HepG2 (cell line): ENCODE data around the gene STOM. TPM values are rescaled to one million over a fixed set of nuclear protein-coding genes. Genes with fewer than 3 reads are reported as not detected.

Source experiments
- HDAC1 ChIP-seq: sonication (generic); formaldehyde crosslinking; IDR thresholded peaks from 2 replicates; pipeline ENCODE4 v1.5.1; 2020; ENCODE audit warnings: mild to moderate bottlenecking, missing genetic modification reagents
- HDAC2 ChIP-seq: sonication (generic); formaldehyde crosslinking; IDR thresholded peaks from 2 replicates; pipeline ENCODE4 v1.4.0; 2020; ENCODE audit warnings: missing genetic modification reagents
- MXD4 ChIP-seq: IDR thresholded peaks from 2 replicates; pipeline ENCODE4 v1.6.1; 2016; ENCODE audit warnings: mild to moderate bottlenecking, missing biosample characterization, missing genetic modification reagents
- PTBP1 ChIP-seq: fragments of 200-400 bp; formaldehyde crosslinking; IDR thresholded peaks from 2 replicates; pipeline ENCODE4 v1.6.1; 2018; ENCODE audit warnings: low read length, low read depth; ENCODE audit not compliant: poor library complexity, severe bottlenecking
- RFX5 ChIP-seq: IDR thresholded peaks from 2 replicates; pipeline ENCODE4 v1.6.1; 2011; ENCODE audit warnings: low read depth, low read length, improper control_type of control experiment
- SOX6 ChIP-seq, 2 experiments: fragments of 450-650 bp in 1 of 2; sonication (generic) in 1 of 2; formaldehyde crosslinking in 1 of 2; IDR thresholded peaks; 2 replicates each; pipeline versions ENCODE4 v1.4.0 to v1.6.1; 2017 to 2020; ENCODE audit warnings: antibody characterized with exemption in 1 of 2, mild to moderate bottlenecking in 1 of 2, missing genetic modification reagents in 1 of 2
- ZMYM3 ChIP-seq: sonication (generic); formaldehyde crosslinking; IDR thresholded peaks from 2 replicates; pipeline ENCODE4 v1.5.1; 2020; ENCODE audit warnings: mild to moderate bottlenecking, missing genetic modification reagents
- ZNF232 ChIP-seq: sonication (generic); formaldehyde crosslinking; IDR thresholded peaks from 2 replicates; pipeline ENCODE4 v1.4.0; 2020; ENCODE audit warnings: missing genetic modification reagents, borderline replicate concordance
- polyA plus RNA-seq, 8 experiments: library from polyadenylated mRNA; depleted of rRNA in 3 of 8; stranded (reverse) in 7 of 8; unstranded in 1 of 8; fragments of >200 nt; fragmentation: Illumina TruSeq in 4 of 8; extraction: Trizol in 4 of 8; gene quantifications; 2 replicates each; pipeline versions ENCODE4 v1.2.1 to v1.2.3, GENCODE V29; 2011 to 2016; ENCODE audit warnings: low read depth in 4 of 8, missing spikeins in 1 of 8, mixed read lengths in 1 of 8; ENCODE audit not compliant: insufficient read depth in 1 of 8
- total RNA-seq, 5 experiments: library from RNA; depleted of rRNA; stranded (reverse); fragments of >200 nt; fragmentation: Illumina TruSeq; extraction: Trizol; gene quantifications; 2 replicates each; pipeline ENCODE4 v1.2.3, GENCODE V29; 2016; ENCODE audit warnings: low read depth in 1 of 5
- TF ChIP-seq, protein P1 (sequence below): IDR thresholded peaks from 2 replicates; pipeline ENCODE4 v1.6.1; 2012; ENCODE audit warnings: low read depth, low read length, improper control_type of control experiment
- TF ChIP-seq, protein P2 (sequence below): sonication (generic); formaldehyde crosslinking; IDR thresholded peaks from 2 replicates; pipeline ENCODE4 v1.5.1; 2020; ENCODE audit warnings: mild to moderate bottlenecking, missing genetic modification reagents, moderate library complexity
- TF ChIP-seq, protein P3 (sequence below): sonication (generic); formaldehyde crosslinking; IDR thresholded peaks from 2 replicates; pipeline ENCODE4 v1.4.0; 2020; ENCODE audit warnings: missing genetic modification reagents
- TF ChIP-seq, protein P4 (sequence below): sonication (generic); formaldehyde crosslinking; IDR thresholded peaks from 2 replicates; pipeline ENCODE4 v1.5.1; 2020; ENCODE audit warnings: mild to moderate bottlenecking, missing genetic modification reagents, moderate library complexity

STOM gene
- total and polyA plus RNA-seq, 2 of the 13 experiments (the other 11 are each of a cell fraction or from before 2014, with no cell fraction given): 43.6 to 165 TPM

DNA sequence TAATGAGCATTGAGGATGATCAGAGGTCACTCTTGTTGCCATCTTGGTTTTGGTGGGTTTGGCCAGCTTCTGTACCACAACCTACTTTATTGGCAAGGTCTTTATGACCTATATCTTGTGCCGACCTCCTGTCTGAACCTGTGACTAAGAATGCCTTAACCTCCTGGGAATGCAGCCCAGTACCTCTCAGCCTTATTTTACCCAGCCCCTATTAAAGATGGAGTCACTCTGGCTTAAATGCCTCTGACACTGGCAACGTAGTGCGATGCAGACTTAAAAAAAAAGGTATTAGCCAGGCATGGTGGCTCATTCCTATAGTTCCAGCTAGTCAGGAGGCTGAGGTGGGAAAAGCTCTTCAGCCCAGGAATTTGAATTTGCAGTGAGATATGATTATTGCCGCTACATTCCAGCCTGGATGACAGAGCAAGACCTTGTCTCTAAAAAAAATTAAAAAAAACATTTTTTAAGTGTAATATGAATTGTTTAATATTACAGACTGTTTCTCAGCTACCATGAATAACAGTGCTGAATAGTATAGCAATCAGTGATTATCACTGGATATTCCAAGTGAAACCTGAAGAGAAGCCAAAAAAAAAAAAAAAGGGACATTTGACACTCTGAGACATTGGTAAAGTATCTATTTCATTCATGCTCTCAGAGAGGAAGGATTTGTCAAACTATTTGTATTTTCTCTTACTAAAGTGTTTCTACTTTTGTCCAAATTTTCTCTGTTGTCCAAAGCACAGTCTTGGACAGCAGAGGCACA is 18.3 kb upstream of the STOM start (continued):
- TF ChIP-seq, protein P1, sequence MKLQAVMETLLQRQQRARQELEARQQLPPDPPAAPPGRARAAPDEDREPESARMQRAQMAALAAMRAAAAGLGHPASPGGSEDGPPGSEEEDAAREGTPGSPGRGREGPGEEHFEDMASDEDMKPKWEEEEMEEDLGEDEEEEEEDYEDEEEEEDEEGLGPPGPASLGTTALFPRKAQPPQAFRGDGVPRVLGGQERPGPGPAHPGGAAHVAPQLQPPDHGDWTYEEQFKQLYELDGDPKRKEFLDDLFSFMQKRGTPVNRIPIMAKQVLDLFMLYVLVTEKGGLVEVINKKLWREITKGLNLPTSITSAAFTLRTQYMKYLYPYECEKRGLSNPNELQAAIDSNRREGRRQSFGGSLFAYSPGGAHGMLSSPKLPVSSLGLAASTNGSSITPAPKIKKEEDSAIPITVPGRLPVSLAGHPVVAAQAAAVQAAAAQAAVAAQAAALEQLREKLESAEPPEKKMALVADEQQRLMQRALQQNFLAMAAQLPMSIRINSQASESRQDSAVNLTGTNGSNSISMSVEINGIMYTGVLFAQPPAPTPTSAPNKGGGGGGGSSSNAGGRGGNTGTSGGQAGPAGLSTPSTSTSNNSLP: no peak
- TF ChIP-seq SOX6 (IDR thresholded peaks at IDR 0.05): no peak
- no peak for TF ChIP-seq SOX6 (CRISPR knock-in tag; IDR thresholded peaks at IDR 0.05)
- TF ChIP-seq ZMYM3: no peak
- TF ChIP-seq HDAC2 (CRISPR knock-in tag): no peak
- TF ChIP-seq, protein P2, sequence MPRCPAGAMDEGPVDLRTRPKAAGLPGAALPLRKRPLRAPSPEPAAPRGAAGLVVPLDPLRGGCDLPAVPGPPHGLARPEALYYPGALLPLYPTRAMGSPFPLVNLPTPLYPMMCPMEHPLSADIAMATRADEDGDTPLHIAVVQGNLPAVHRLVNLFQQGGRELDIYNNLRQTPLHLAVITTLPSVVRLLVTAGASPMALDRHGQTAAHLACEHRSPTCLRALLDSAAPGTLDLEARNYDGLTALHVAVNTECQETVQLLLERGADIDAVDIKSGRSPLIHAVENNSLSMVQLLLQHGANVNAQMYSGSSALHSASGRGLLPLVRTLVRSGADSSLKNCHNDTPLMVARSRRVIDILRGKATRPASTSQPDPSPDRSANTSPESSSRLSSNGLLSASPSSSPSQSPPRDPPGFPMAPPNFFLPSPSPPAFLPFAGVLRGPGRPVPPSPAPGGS: no peak
- TF ChIP-seq, protein P3, sequence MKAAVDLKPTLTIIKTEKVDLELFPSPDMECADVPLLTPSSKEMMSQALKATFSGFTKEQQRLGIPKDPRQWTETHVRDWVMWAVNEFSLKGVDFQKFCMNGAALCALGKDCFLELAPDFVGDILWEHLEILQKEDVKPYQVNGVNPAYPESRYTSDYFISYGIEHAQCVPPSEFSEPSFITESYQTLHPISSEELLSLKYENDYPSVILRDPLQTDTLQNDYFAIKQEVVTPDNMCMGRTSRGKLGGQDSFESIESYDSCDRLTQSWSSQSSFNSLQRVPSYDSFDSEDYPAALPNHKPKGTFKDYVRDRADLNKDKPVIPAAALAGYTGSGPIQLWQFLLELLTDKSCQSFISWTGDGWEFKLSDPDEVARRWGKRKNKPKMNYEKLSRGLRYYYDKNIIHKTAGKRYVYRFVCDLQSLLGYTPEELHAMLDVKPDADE (CRISPR knock-in tag): no peak
- TF ChIP-seq ZNF232: no peak
- TF ChIP-seq, protein P4, sequence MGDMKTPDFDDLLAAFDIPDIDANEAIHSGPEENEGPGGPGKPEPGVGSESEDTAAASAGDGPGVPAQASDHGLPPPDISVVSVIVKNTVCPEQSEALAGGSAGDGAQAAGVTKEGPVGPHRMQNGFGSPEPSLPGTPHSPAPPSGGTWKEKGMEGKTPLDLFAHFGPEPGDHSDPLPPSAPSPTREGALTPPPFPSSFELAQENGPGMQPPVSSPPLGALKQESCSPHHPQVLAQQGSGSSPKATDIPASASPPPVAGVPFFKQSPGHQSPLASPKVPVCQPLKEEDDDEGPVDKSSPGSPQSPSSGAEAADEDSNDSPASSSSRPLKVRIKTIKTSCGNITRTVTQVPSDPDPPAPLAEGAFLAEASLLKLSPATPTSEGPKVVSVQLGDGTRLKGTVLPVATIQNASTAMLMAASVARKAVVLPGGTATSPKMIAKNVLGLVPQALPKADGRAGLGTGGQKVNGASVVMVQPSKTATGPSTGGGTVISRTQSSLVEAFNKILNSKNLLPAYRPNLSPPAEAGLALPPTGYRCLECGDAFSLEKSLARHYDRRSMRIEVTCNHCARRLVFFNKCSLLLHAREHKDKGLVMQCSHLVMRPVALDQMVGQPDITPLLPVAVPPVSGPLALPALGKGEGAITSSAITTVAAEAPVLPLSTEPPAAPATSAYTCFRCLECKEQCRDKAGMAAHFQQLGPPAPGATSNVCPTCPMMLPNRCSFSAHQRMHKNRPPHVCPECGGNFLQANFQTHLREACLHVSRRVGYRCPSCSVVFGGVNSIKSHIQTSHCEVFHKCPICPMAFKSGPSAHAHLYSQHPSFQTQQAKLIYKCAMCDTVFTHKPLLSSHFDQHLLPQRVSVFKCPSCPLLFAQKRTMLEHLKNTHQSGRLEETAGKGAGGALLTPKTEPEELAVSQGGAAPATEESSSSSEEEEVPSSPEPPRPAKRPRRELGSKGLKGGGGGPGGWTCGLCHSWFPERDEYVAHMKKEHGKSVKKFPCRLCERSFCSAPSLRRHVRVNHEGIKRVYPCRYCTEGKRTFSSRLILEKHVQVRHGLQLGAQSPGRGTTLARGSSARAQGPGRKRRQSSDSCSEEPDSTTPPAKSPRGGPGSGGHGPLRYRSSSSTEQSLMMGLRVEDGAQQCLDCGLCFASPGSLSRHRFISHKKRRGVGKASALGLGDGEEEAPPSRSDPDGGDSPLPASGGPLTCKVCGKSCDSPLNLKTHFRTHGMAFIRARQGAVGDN (CRISPR knock-in tag): no peak
- TF ChIP-seq HDAC1: no peak
- TF ChIP-seq RFX5: no peak
- TF ChIP-seq MXD4 (CRISPR knock-in tag): no peak
- TF ChIP-seq PTBP1: no peak
- TF ChIP-seq, all 625 proteins: peak for 0
